H1 (cell line): ENCODE results near the gene ADGRL3.

Experiments
- EZH2 ChIP-seq: fragments of 200-600 bp; sonication (generic); IDR thresholded peaks from 2 replicates; pipeline ENCODE4 v1.7.1; 2012; ENCODE audit warnings: low read depth, mild to moderate bottlenecking, moderate library complexity, low read length, inconsistent platforms; ENCODE audit not compliant: severe bottlenecking
- SIN3A ChIP-seq, 2 experiments: IDR thresholded peaks in 1 of 2; conservative IDR thresholded peaks in 1 of 2; 2 replicates each; pipeline ENCODE4 v1.6.1; 2011 to 2012; ENCODE audit warnings: low read length in 2 of 2, improper control_type of control experiment in 1 of 2, low read depth in 1 of 2, mild to moderate bottlenecking in 1 of 2
- SIX5 ChIP-seq: IDR thresholded peaks from 2 replicates; pipeline ENCODE4 v1.6.1; 2011; ENCODE audit warnings: mild to moderate bottlenecking, low read depth, low read length
- TAF7 ChIP-seq: optimal IDR thresholded peaks from 2 replicates; pipeline ENCODE3; 2011; ENCODE audit warnings: low read depth, mild to moderate bottlenecking, inconsistent platforms, low read length, moderate library complexity, borderline replicate concordance
- TCF12 ChIP-seq: IDR thresholded peaks from 2 replicates; pipeline ENCODE4 v1.6.1; 2011; ENCODE audit warnings: low read depth, mild to moderate bottlenecking, low read length
- USF2 ChIP-seq: IDR thresholded peaks from 2 replicates; pipeline ENCODE4 v1.6.1; 2011; ENCODE audit warnings: low read length, improper control_type of control experiment

DNA sequence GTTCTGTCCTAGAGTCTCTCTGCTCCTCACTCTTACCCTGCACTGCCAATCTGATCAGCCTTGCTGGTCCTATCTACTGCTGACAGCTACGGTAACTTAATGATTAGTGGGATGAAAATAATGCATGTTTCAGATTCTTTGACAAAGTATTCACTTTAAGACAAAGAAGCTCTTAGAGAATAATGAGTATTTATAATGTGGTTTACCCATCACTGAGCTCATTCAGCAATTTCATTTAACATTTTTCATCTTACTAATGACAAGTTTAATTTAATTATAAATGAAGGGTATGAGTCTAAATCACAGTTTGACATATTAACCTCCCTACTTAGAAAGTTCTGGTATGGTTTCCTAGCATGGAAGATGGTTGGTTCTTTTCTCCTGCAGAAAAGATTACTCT lies 428.2 kb downstream of the ADGRL3 start:
- TF ChIP-seq TCF12 (no peak), SIN3A (conservative IDR thresholded peaks at IDR 0.05 in 1 of 2, IDR thresholded peaks at IDR 0.05 in 1 of 2; ENCODE audit: low read depth in 1 of 2, low read length in 2 of 2) (no peak), SIX5 (no peak), USF2 (no peak), EZH2 (no peak), TAF7 (no peak)
